CD4-positive, alpha-beta T cell treated with Interleukin-2 at 100 ng/mL for 4 hours (primary cell): ENCODE measurements around the gene FXYD5.
A peak's percentile ranks its signal among the peaks of the same experiment; 100 is the strongest.

ENCODE experiments used
- DNase-seq: peaks from one replicate; pipeline ENCODE4 v3.0.0-alpha.2; 2020; ENCODE audit warnings: low spot score

Gene FXYD5, protein sequence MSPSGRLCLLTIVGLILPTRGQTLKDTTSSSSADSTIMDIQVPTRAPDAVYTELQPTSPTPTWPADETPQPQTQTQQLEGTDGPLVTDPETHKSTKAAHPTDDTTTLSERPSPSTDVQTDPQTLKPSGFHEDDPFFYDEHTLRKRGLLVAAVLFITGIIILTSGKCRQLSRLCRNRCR

DNA sequence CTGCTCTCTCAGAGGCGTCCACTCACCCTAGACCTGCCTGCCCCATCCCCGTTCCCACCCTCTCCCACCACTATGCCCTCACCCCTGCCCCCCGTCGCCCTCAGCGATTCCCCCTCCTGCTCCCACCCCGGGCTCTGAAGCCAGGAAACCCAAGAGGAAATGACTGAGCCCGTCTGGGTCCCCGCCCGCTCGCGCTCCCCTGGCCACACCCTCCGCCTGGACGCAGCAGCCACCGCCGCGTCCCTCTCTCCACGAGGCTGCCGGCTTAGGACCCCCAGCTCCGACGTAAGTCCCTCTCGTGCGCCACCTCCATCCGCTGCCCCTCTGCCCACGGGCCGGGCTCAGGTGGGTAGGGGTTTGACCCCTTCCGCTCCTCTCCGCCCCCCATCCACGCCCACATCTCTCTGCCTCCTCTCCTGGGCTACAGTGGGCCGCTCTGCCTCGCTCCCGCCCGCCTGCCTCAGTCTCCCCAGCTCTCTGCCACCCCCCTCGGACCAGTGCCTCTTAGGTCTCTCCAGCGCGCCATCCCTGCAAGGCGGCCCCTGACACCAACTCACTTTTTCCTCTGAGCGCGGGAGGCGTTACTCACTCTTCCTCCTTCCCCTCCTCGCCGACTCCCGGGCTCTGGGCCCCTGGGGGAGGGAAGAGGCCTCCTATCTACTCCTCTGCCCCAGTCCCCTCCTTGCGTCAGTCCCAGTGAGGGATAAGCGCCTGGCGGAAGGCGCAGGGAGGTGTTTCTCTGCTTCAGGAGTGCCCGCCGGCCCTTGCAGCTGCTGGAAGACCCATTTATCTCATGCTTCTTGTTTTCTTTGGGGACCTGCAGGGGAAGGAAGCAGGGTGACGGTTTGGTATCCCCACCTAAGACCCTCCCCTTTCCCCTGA, at the start of gene FXYD5:
Gene FXYD5 (plus strand): TSS at position 211 of the 882 bp plus-strand sequence. CDS start 816 bp downstream, outside the sequence.
- peak; percentile 70 for DNase-seq

DNA sequence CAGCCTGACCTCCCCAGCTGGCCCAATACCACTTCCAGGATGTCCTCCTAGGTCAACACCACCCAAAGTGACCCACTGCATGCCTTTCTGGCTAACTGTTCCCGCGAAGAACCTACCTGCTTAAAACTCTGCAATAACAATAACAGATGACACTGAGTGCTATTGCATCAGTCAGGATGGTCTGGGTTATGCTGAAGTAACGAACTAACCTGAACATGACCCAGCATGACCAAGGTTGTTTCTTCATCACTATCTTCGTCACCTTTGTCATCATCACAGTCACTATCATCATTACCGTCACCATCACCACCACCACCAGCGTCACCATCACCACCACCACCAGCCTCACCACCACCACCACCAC, 49.5 kb upstream of the FXYD5 start:
- no peak for DNase-seq

DNA sequence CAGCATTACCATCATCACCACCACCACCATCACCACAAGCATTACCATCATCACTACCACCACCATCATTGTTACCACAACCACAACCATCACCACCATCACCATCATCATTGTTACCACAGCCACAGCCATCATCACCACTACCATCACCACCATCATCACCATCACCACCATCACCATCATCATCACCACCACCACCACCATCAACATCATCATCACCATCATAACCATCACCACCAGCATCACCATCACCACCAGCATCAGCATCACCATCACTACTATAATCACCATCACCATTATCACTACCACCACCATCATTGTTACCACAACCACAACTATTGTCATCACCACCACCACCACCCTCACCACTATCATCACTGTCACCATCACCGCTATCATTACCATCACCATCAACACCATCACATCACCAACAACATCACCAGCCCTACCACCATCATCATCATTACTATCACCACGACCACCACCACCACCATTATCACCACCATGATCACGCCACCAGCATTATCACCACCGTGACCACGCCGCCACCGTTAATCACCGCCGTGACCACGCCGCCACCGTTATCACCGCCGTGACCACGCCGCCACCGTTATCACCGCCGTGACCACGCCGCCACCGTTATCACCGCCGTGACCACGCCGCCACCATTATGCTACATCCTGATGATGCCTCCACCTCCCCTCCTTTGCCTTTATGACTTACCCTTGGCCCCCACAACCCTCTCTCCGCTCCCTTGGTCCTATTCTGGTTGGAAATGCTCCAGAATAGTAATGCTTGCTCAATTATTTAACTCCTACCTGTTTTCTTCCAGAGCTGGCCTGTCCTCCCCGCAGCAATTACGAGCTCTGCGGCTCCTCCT, 48.9 kb upstream of the FXYD5 start:
- no peak for DNase-seq

DNA sequence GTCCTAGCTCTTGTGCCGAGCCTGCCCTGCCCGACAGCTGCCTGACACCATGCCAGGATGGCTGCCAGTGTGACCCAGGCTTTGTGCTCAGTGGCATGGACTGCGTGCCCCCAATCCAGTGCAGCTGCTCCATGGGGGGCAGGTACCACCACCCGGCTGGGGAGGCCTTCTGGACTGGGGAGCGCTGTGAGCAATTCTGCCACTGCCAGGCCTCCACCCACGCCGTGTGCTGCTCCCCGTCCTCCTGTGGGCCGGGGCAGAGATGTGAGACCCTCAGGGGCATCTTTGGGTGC, 48.3 kb upstream of the FXYD5 start:
- no peak for DNase-seq

DNA sequence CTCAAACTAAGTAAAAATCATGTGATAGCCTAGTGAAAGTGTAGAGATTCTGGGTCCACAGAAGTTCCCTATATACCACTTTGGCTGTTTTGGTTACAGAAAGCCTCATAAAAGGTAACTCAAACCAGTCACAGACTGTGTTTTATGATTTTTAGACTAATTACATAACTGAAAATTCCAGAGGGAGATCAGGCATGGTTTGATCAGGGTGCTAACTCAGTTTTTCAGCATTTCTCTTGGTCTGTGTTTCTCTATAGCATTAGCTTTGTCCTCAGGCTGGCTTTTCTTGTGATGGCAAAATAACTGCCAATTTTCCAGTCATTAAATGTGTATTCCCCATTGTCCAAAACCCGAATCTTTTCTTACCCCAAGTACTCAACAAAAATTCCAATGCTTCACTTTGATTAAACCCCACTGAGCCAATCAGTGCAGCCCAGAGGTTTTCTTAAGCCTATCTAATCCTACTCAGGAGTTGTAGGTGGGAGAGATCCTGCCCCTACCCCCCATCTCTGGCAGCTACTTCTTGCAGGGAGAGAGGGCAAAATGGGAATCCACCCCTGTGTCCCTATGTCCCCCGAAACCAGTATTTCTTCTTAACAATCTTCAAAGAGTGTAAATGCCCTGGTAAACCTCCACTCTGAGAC, 47.5 kb upstream of the FXYD5 start:
- DNase-seq = no peak

DNA sequence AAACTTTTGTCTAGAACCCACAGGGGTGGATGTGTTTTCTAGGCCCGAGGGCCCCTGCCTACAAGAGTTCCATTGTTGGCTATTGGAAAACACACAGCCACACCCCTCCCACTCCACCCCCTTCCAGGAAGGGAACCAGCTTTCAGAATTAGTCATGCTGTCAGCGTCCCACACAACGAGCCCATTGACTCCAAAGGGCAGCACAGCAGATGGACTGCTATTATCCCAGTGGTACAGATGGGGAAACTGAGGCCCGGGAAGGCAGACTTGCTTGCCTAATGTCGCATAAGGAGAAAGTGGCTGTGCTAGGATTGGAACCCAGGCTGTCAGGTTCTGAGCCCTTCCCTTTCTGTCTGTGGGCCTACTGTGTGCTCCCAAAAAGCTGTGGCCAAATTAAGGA, 47.0 kb upstream of the FXYD5 start:
- DNase-seq = no peak

DNA sequence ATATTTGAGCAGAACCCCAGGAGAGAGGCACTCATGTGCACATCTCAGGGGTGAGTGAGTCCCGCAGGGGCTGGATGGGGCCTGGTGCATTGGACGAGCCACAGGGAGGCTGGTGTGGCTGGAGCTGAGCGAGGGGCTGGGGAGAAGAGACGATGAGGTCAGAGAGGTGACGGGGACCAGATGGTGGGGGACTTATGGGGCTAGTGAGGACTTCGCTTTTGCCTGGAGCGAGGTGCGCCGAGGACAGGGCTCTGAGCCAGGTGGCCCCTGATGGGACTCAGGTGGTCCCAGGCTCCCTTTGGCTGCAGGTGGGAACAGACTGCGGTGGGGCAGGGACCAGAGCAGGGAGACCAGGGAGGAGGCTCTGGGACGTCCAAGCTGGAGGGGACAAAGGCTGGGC, 45.8 kb upstream of the FXYD5 start:
- DNase-seq = no peak

DNA sequence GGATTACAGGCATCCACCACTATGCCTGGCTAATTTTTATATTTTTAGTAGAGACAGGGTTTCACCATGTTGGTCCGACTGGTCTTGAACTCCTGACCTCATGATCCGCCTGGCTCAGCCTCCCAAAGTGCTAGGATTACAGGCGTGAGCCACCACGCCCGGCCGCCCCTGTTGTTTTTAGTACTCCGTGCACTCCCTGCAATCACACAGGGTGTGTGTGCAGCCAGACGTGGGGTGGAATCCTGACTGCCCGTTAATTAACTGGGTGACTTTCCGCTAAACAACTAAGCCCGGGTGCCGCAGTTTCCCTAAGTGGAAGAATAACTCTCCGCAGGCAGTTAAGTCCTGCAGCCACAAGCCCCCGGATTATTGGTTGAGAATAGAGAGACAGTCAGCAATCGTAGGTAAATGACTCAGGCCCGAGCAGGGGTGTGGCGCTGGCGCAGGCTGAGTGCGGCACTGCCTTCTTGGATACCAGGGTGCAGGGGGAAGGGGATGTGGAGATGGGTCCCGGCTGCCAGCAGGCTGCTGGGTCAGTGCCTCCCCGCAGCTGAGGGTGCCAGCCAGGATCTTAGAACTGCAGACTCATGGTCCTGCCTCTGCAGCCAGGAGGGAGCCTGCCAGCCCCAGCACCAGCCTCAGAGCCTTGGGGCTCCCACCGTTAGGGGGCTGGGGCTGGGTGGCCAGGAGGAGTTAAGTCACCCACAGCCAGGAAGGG, 45.0 kb upstream of the FXYD5 start:
- no peak for DNase-seq

DNA sequence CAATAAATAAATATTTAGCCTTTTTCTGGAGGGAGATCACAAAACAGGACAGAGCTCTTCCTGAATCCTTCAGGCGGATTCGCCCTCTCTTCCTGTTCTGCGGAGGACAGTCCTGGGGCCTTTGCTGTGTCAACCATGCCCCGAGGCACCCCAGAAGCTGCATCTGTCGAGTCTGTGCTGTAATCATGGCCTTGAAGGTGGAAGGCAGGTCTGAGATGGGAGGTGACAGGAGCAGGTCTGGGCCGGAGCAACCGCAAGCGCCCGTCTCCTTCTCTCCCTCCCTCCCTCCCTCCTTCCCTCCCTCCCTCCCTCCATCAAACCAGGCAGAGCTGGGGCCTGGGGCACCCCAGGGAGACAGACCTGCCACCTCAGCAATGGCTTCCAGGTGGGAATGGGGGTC, 43.6 kb upstream of the FXYD5 start:
- DNase-seq = no peak

DNA sequence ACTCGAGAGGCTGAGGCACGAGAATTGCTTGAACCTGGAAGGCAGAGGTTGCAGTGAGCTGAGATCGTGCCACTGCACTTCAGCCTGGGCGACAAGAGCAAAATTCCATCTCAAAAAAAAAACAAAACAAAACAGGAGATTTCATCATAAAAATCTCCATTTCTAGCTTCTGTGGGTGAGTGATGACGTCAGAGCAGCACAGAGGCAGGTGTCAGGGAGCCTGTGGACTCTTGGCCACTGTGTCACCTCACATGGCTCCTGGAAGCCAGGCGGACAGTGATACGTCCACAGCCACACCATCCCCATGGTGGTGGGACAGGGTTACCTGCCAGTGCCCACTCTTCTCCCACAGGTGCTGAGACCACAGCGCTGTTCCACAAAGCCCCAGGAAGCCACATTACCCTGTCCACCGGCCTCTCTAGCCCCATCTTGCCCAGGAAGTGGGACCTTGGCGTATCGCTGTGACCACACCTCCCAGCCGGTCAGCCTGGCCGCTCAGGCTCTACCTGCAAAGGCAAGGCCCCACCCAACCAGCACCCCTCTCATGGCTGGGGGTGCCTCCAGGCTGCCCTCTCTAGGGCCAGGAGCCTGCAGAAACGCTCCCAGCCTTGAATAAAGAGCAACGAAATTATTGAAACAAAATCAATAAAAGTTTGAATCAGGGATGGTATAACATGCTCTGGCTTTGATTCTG, 41.4 kb upstream of the FXYD5 start:
- no peak for DNase-seq

DNA sequence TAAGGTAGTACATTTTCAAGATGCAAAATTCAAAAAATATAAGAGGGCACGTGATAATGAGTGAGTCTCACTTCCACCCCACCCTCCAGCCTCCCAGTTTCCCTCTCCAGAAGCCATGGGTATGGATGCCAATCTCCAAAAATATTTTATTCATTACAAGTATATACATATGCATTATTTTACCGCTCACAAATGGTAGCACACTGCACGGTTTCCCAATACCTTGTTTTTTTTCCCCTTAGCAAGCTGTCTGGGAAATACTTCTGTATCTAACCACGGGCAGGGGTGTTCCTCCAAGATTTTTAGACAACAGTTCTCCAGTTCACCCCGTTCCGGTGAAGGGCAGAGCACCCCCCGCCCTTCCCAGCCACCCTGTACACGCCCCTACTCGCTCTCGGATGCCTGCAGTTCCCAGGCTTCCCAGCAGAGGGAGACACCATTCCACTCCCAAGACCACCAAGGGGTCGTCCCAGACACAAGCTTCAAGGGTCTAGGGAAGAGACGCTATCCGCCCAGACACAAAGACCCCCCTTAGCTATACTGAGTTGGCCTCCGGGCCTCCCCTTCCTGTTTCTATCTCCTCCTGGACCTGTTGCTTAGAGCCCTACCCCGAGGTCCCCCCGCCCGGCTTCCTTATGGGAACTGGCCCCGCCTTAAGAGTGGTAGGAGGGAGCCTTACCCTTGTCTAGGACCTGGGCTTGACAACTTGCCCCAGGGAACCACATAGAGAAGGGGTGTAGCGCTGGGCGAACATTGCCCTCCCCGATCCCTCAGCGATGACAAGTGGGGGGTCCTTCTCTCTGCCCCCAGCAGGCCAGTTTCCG, 40.0 kb upstream of the FXYD5 start:
- DNase-seq = peak; percentile 68

DNA sequence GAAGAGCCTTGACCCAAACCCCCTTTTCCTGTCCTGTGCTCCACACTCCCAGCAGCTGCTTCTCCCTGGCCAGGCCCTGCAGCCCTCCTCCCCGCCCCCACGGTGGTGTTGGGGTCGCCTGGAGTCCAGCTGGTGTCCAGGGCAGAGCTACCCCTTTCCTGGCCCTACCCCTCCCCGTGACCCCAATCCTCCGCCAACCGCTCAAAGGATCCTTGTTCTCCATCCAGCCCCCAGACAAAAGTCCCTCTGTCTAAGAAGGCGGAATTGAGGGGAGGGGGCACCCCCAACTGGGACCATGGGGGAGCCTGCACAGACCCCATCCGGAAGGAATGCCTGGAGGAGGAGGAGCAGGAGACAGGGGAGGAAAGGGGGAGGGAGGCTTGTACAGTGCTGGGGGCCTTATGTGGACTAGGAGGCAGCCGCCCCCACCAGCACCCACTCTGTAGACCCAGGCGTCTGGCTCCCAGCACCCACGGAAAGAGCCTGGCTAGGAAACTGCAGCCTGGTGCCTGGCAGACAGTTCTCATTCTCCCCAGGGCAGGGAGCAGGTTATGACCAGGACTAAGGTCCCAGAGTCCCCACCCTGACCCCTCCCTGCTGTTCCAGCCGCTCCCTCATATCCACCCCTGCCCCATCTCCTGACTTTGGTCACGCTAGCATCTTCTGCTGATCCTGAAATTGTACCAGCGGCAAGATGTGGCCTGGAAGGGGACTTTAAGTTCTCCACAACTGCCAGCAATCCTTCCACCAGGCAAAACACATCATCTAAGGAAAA, 39.2 kb upstream of the FXYD5 start, which contains the start of gene FXYD3:
Gene FXYD3 (plus strand): TSS at position 647 of the 775 bp plus-strand sequence. CDS start 3,554 bp downstream, outside the sequence.
- no peak for DNase-seq

DNA sequence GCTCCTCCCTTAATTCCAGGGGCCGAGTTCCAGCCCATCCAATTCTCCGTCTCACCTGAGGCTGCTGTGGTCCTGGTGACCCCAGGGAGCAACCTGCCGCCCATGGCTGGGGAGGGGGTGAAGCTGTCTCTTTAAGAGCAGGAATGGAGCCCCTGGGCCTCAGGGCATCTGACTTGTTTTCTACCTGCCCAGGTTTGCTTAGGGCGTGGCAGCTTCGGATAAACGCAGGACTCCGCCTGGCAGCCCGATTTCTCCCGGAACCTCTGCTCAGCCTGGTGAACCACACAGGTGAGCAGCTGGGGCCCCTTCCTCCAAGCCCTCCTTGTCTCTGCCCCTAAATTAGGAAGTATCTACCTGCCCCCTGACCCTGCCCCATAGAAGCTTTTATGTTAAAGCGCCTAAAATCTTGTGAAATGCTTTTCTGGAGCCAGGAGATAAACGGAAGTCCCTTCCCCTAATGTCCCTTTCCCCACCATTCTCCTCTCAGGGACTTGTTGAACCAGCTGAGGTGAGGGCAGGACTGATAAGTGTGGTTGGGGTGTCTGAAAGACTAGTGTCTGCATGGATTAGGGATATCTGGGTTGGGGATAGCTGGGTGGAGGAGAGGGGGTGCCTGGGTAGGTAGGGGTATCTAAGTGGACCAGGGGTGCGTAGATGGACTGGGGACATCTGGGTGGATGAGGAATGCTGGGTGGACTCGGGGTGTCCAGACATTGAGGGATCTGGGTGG, 38.3 kb upstream of the FXYD5 start:
- DNase-seq = no peak

DNA sequence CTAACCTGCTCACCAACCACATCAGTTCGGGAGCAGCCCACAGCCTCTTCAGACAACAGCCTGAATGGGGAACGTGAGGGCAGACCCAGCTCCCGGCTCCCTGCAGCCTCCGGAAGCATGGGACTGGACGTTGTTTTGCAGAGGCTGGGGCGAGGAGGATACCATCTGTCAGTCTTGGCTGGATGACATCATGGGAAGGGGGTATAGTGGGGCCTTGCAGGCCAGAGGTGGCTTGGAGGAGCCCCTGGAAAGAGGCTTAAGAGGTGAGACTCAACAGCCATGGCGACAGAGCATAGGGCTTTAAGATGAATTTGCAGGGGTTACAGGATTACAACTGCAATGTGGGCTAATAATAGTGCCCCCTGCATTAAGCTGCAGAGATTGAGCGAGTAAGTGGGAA, 37.4 kb upstream of the FXYD5 start:
- no peak for DNase-seq

DNA sequence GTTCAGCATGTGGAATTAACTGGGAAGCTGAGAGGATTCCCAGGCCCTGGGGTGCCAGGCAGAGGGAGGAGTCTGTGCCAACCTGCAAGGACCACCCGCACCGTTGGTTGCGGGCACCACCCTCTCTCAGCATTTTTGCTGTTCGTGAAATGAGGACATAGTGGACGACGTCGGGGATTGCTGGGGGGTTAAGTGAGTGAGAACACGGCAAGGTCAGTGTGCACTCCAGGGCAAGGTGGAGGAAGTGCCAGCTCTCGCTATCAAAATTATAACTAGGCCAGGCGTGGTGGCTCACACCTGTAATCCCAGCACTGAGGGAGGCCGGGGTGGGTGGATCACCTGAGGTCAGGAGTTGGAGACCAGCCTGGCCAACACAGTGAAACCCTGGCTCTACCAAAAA, 36.7 kb upstream of the FXYD5 start:
- DNase-seq = no peak

DNA sequence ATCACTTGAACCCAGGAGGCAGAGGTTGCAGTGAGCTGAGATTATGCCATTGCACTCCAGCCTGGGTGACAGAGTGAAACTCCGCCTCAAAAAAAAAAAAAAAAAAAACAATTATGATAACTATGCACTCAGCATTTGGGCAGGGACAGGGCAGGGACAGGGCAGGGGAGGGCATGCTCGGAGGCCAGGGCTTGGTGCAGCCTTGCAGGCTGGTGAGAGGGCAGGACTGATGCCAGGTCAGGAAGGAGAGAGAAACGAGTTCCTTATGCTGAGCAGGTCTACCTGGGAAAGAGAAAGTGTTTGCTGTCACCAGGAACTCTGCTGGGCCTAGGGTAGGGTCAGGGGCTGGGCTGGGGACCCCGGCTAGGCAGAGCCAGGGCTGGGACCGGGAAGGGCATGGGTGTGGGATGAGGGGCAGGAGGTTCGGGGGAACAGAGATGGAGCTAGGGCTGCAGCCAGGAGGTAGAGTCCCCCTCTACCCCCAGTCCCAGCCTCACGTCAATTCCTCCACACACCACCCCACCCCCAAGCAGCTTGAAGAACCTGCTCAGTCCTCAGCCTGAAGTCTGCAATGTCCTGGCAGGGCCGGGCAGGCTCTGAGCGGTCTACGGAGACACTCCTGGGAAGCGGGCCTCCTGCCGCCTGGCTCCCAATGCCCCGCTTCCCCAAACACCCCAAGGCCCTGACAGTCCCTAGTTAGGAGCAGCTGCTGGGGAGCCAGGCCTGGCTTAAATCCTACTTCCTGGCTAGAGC, 36.1 kb upstream of the FXYD5 start:
- no peak for DNase-seq

DNA sequence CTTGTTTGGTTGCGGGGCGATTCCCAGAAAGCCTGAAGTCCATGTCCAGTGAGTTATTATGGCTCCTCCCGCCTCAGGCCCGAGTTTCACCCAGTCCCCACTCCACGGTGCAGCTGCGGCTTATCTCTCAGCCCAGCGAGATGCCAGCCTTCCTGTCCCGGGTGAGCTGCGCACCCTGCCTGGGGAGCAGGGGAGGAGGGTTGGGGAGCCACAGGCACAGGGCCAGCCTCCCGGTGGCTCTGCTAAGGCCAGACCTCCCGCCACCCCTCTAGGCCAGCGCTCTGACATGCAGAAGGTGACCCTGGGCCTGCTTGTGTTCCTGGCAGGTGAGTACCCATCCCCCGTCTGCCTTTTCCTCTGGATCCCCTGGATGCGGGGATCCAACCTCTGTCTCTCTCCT, 35.4 kb upstream of the FXYD5 start:
- DNase-seq = no peak

DNA sequence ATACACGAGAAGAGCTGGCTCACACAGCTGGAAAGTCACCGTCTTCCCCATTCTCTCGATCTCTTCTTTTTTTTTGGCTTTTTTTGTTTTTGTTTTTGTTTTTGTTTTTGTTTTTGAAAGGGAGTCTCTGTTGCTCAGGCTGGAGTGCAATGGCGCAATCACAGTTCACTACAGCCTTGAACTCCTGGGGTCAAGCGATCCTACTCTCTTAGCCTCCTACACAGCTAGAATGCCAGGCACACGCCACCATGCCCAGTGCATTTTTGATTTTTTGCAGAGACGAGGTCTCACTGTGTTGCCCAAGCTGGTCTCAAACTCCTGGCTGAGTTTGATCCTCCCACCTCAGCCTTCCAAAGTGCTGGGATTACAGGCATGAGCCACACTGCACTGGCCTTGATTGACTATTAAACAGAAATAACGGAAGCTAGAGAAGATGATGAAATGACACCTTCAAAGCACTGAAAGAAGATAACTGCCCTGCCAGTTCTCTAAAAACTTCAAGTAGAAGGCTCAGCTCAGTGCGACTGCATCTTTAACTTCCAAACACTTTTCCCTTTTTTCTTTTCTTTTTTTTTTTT, 34.9 kb upstream of the FXYD5 start:
- no peak for DNase-seq
